Measurements from ENCODE around the gene FUT8.

The FUT8 gene

GRCh38 chr14:65718629-65719028, 306.1 kb downstream of the FUT8 start:
- TF ChIP-seq CTCF (IDR thresholded peaks at IDR 0.05; ENCODE audit: insufficient read depth, low read depth, low read length, missing control alignments): no peak
- no peak for DNase-seq (ENCODE audit: low read depth)
- H3K4me3 ChIP-seq (ENCODE audit: low read length): no peak overlapping the region

- DNase-seq (ENCODE audit: low read depth): no peak
- H3K4me3 ChIP-seq (ENCODE audit: low read length): no peak overlapping the region
- no peak for TF ChIP-seq CTCF (IDR thresholded peaks at IDR 0.05; ENCODE audit: insufficient read depth, low read depth, low read length, missing control alignments)
Observed at GRCh38 chr14:65720171-65720570, 307.6 kb downstream of the FUT8 start.

GRCh38 chr14:65720743-65721142, 308.2 kb downstream of the FUT8 start:
- no peak for TF ChIP-seq CTCF (IDR thresholded peaks at IDR 0.05; ENCODE audit: insufficient read depth, low read depth, low read length, missing control alignments)
- no peak for DNase-seq (ENCODE audit: low read depth)
- no peak overlapping the region for H3K4me3 ChIP-seq (ENCODE audit: low read length)

GRCh38 chr14:65723348-65723747, 310.8 kb downstream of the FUT8 start:
- no peak for DNase-seq (ENCODE audit: low read depth)
- H3K4me3 ChIP-seq (ENCODE audit: low read length): no peak overlapping the region
- no peak for TF ChIP-seq CTCF (IDR thresholded peaks at IDR 0.05; ENCODE audit: insufficient read depth, low read depth, low read length, missing control alignments)

- H3K4me3 ChIP-seq (ENCODE audit: low read length): no peak overlapping the region
- DNase-seq (ENCODE audit: low read depth): no peak
- no peak for TF ChIP-seq CTCF (IDR thresholded peaks at IDR 0.05; ENCODE audit: insufficient read depth, low read depth, low read length, missing control alignments)
Observed at GRCh38 chr14:65728604-65729003, 316.1 kb downstream of the FUT8 start.

- no peak for DNase-seq (ENCODE audit: low read depth)
- TF ChIP-seq CTCF (IDR thresholded peaks at IDR 0.05; ENCODE audit: insufficient read depth, low read depth, low read length, missing control alignments): no peak
- H3K4me3 ChIP-seq (ENCODE audit: low read length): no peak overlapping the region
Observed at GRCh38 chr14:65729566-65729965, 317.0 kb downstream of the FUT8 start.

GRCh38 chr14:65731933-65732506, 319.5 kb downstream of the FUT8 start:
- H3K4me3 ChIP-seq (ENCODE audit: low read length): no peak overlapping the region
- no peak for DNase-seq (ENCODE audit: low read depth)
- no peak for TF ChIP-seq CTCF (IDR thresholded peaks at IDR 0.05; ENCODE audit: insufficient read depth, low read depth, low read length, missing control alignments)

Measured in epithelial cell of esophagus (primary cell).